Hypothalamus (tissue), 51 donors: ENCODE results near the gene DNASE2.
A peak's percentile ranks its signal among the peaks of the same experiment; 100 is the strongest.

Experiments used
- DNase-seq, 51 donors: peaks; one replicate each; lab custom pipeline; 2025; lab: John Stamatoyannopoulos, UW

The DNASE2 gene

GRCh38 chr19:12836529-12836863 lies 44.8 kb downstream of the DNASE2 start:
- DNase-seq: no peak

- DNase-seq: peak in 11 of 51 donors; percentile 1 to 33 (median 21)
These were observed 46.1 kb downstream of the DNASE2 start for GRCh38 chr19:12834976-12835757.

GRCh38 chr19:12834566-12834943 lies 46.7 kb downstream of the DNASE2 start, which contains the start of gene RTBDN:
Gene RTBDN (minus strand): TSS chr19:12834579. CDS start chr19:12829979, 4,600 bp downstream.
- peak in 4 of 51 donors; percentile 4 to 37 (median 10) for DNase-seq

GRCh38 chr19:12833738-12834565 lies 47.3 kb downstream of the DNASE2 start:
- DNase-seq: peak in 14 of 51 donors; percentile 3 to 36 (median 27)

GRCh38 chr19:12833418-12833737 lies 47.9 kb downstream of the DNASE2 start:
- peak in 1 of 51 donors; percentile 7 for DNase-seq

GRCh38 chr19:12828494-12828893 lies 52.8 kb downstream of the DNASE2 start:
- DNase-seq: no peak

- DNase-seq: no peak
These were observed 55.8 kb downstream of the DNASE2 start for GRCh38 chr19:12825254-12826131.
